Measurements from ENCODE around the gene BARHL2.

GRCh38 chr1:90671741-90672140 lies 45.4 kb downstream of the BARHL2 start:
- TF ChIP-seq, protein P1, sequence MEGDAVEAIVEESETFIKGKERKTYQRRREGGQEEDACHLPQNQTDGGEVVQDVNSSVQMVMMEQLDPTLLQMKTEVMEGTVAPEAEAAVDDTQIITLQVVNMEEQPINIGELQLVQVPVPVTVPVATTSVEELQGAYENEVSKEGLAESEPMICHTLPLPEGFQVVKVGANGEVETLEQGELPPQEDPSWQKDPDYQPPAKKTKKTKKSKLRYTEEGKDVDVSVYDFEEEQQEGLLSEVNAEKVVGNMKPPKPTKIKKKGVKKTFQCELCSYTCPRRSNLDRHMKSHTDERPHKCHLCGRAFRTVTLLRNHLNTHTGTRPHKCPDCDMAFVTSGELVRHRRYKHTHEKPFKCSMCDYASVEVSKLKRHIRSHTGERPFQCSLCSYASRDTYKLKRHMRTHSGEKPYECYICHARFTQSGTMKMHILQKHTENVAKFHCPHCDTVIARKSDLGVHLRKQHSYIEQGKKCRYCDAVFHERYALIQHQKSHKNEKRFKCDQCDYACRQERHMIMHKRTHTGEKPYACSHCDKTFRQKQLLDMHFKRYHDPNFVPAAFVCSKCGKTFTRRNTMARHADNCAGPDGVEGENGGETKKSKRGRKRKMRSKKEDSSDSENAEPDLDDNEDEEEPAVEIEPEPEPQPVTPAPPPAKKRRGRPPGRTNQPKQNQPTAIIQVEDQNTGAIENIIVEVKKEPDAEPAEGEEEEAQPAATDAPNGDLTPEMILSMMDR (conservative IDR thresholded peaks at IDR 0.05), result no peak
- no peak for TF ChIP-seq ZFX (IDR thresholded peaks at IDR 0.05)

Data from C4-2B (cell line).